Neuron (in vitro differentiated cells): ENCODE results near the gene USP15.

Experiments
- H2AFZ ChIP-seq: one replicate; pipeline ENCODE4 v1.6.1; 2013; ENCODE audit warnings: low read depth, mild to moderate bottlenecking, inconsistent platforms, low read length, moderate library complexity
- H3K27me3 ChIP-seq: one replicate; pipeline ENCODE4 v1.6.1; 2013; ENCODE audit warnings: low read length; ENCODE audit not compliant: insufficient read depth
- H3K36me3 ChIP-seq: one replicate; pipeline ENCODE4 v1.6.1; 2013; ENCODE audit warnings: low read length; ENCODE audit not compliant: insufficient read depth
- H3K4me1 ChIP-seq: one replicate; pipeline ENCODE4 v1.6.1; 2013; ENCODE audit warnings: low read length; ENCODE audit not compliant: insufficient read depth
- H3K4me3 ChIP-seq: 2 replicates; pipeline ENCODE4 v1.5.1; 2013; ENCODE audit warnings: mild to moderate bottlenecking, low read length, moderate library complexity
- H3K9me3 ChIP-seq: one replicate; pipeline ENCODE4 v1.6.1; 2013; ENCODE audit warnings: low read length

Gene USP15

GRCh38 chr12:62261876-62262517 lies 1.8 kb downstream of the USP15 start:
- H3K9me3 ChIP-seq = no peaks in the 10 kb centered on the region
- H3K4me1 ChIP-seq = peaks cover 14% of the 10 kb centered on the region
- H3K36me3 ChIP-seq = no peaks in the 10 kb centered on the region
- H3K4me3 ChIP-seq = peak overlapping the region; percentile 87
- no peak overlapping the region for H2AFZ ChIP-seq
- no peaks in the 10 kb centered on the region for H3K27me3 ChIP-seq

- Histone ChIP-seq H3K4me1 (peaks cover 14% of the 10 kb centered on the region), H3K9me3 (no peaks in the 10 kb centered on the region), H3K4me3 (no peak overlapping the region), H3K27me3 (no peaks in the 10 kb centered on the region), H3K36me3 (no peaks in the 10 kb centered on the region), H2AFZ (no peak overlapping the region)
Observed at GRCh38 chr12:62263232-62263631, 3.0 kb downstream of the USP15 start.

- no peaks in the 10 kb centered on the region for H3K36me3 ChIP-seq
- H3K27me3 ChIP-seq = no peaks in the 10 kb centered on the region
- H2AFZ ChIP-seq = no peak overlapping the region
- H3K4me3 ChIP-seq = no peak overlapping the region
- peaks cover 13% of the 10 kb centered on the region for H3K4me1 ChIP-seq
- H3K9me3 ChIP-seq = no peaks in the 10 kb centered on the region
Observed at GRCh38 chr12:62263966-62264365, 3.8 kb downstream of the USP15 start.

GRCh38 chr12:62264706-62265105 lies 4.5 kb downstream of the USP15 start:
- Histone ChIP-seq H3K4me1 (peaks cover 9% of the 10 kb centered on the region), H2AFZ (no peak overlapping the region), H3K4me3 (no peak overlapping the region), H3K9me3 (no peaks in the 10 kb centered on the region), H3K27me3 (no peaks in the 10 kb centered on the region), H3K36me3 (no peaks in the 10 kb centered on the region)

GRCh38 chr12:62265511-62265910 lies 5.3 kb downstream of the USP15 start:
- peaks cover 9% of the 10 kb centered on the region for H3K4me1 ChIP-seq
- no peaks in the 10 kb centered on the region for H3K36me3 ChIP-seq
- no peaks in the 10 kb centered on the region for H3K27me3 ChIP-seq
- no peaks in the 10 kb centered on the region for H3K9me3 ChIP-seq
- no peak overlapping the region for H3K4me3 ChIP-seq
- no peak overlapping the region for H2AFZ ChIP-seq

- H3K27me3 ChIP-seq = no peaks in the 10 kb centered on the region
- H3K4me3 ChIP-seq = no peak overlapping the region
- H3K36me3 ChIP-seq = no peaks in the 10 kb centered on the region
- H3K9me3 ChIP-seq = no peaks in the 10 kb centered on the region
- no peak overlapping the region for H2AFZ ChIP-seq
- H3K4me1 ChIP-seq = peaks cover 2% of the 10 kb centered on the region
Observed at GRCh38 chr12:62267026-62267425, 6.8 kb downstream of the USP15 start.

GRCh38 chr12:62267480-62267879 lies 7.3 kb downstream of the USP15 start:
- no peak overlapping the region for H2AFZ ChIP-seq
- no peaks in the 10 kb centered on the region for H3K9me3 ChIP-seq
- H3K4me3 ChIP-seq = no peak overlapping the region
- no peaks in the 10 kb centered on the region for H3K27me3 ChIP-seq
- no peaks in the 10 kb centered on the region for H3K4me1 ChIP-seq
- no peaks in the 10 kb centered on the region for H3K36me3 ChIP-seq

- Histone ChIP-seq H2AFZ (no peak overlapping the region), H3K36me3 (no peaks in the 10 kb centered on the region), H3K4me3 (no peak overlapping the region), H3K4me1 (no peaks in the 10 kb centered on the region), H3K27me3 (no peaks in the 10 kb centered on the region), H3K9me3 (no peaks in the 10 kb centered on the region)
Observed at GRCh38 chr12:62268956-62269355, 8.8 kb downstream of the USP15 start.

- Histone ChIP-seq H3K27me3 (no peaks in the 10 kb centered on the region), H3K36me3 (no peaks in the 10 kb centered on the region), H3K4me1 (no peaks in the 10 kb centered on the region)
Observed at GRCh38 chr12:62269464-62270228, 9.4 kb downstream of the USP15 start.

GRCh38 chr12:62270384-62270783 lies 10.2 kb downstream of the USP15 start:
- H3K4me1 ChIP-seq = no peaks in the 10 kb centered on the region
- no peaks in the 10 kb centered on the region for H3K9me3 ChIP-seq
- H3K4me3 ChIP-seq = no peak overlapping the region
- no peaks in the 10 kb centered on the region for H3K27me3 ChIP-seq
- no peaks in the 10 kb centered on the region for H3K36me3 ChIP-seq
- H2AFZ ChIP-seq = no peak overlapping the region

More at GRCh38 chr12:62269464-62270228, 9.4 kb downstream of the USP15 start:
- Histone ChIP-seq H3K9me3 (no peaks in the 10 kb centered on the region), H3K4me3 (no peak overlapping the region), H2AFZ (no peak overlapping the region)

GRCh38 chr12:62270872-62271271 lies 10.7 kb downstream of the USP15 start:
- Histone ChIP-seq H3K27me3 (no peaks in the 10 kb centered on the region), H3K36me3 (no peaks in the 10 kb centered on the region), H3K4me1 (no peaks in the 10 kb centered on the region), H2AFZ (no peak overlapping the region), H3K4me3 (no peak overlapping the region), H3K9me3 (no peaks in the 10 kb centered on the region)

GRCh38 chr12:62272936-62273552 lies 12.8 kb downstream of the USP15 start:
- H2AFZ ChIP-seq = no peak overlapping the region
- no peaks in the 10 kb centered on the region for H3K36me3 ChIP-seq
- H3K27me3 ChIP-seq = no peaks in the 10 kb centered on the region
- H3K4me3 ChIP-seq = no peak overlapping the region
- H3K4me1 ChIP-seq = no peaks in the 10 kb centered on the region
- H3K9me3 ChIP-seq = no peaks in the 10 kb centered on the region

GRCh38 chr12:62273724-62274380 lies 13.6 kb downstream of the USP15 start:
- Histone ChIP-seq H3K4me1 (no peaks in the 10 kb centered on the region), H3K4me3 (no peak overlapping the region), H3K9me3 (no peaks in the 10 kb centered on the region), H3K27me3 (no peaks in the 10 kb centered on the region), H2AFZ (no peak overlapping the region), H3K36me3 (no peaks in the 10 kb centered on the region)
